HepG2 (cell line): ENCODE measurements around the gene SDK1.

Experiments
- RARA ChIP-seq: IDR thresholded peaks from 2 replicates; pipeline ENCODE4 v1.6.1; 2016; ENCODE audit warnings: missing genetic modification reagents, missing compliant biosample characterization
- SETDB1 ChIP-seq: sonication (generic); formaldehyde crosslinking; IDR thresholded peaks from 2 replicates; pipeline ENCODE4 v1.5.1; 2020; ENCODE audit warnings: missing genetic modification reagents, mild to moderate bottlenecking, borderline replicate concordance
- SP1 ChIP-seq, 2 experiments: fragments of 450-650 bp in 1 of 2; sonication (generic) in 1 of 2; formaldehyde crosslinking in 1 of 2; IDR thresholded peaks; 2 replicates each; pipeline versions ENCODE4 v1.4.0 to v1.6.1; 2016 to 2020; ENCODE audit warnings: missing genetic modification reagents in 1 of 2
- ZMYM2 ChIP-seq: sonication (generic); formaldehyde crosslinking; IDR thresholded peaks from 2 replicates; pipeline ENCODE4 v1.8.0; 2022; ENCODE audit warnings: mild to moderate bottlenecking, missing genetic modification reagents
- ZNF18 ChIP-seq: sonication (generic); formaldehyde crosslinking; IDR thresholded peaks from 2 replicates; pipeline ENCODE4 v1.8.0; 2022; ENCODE audit warnings: mild to moderate bottlenecking, missing genetic modification reagents; ENCODE audit not compliant: insufficient replicate concordance
- TF ChIP-seq, protein P1 (sequence below): sonication (generic); formaldehyde crosslinking; IDR thresholded peaks from 2 replicates; pipeline ENCODE4 v1.5.0; 2020; ENCODE audit warnings: missing genetic modification reagents

DNA sequence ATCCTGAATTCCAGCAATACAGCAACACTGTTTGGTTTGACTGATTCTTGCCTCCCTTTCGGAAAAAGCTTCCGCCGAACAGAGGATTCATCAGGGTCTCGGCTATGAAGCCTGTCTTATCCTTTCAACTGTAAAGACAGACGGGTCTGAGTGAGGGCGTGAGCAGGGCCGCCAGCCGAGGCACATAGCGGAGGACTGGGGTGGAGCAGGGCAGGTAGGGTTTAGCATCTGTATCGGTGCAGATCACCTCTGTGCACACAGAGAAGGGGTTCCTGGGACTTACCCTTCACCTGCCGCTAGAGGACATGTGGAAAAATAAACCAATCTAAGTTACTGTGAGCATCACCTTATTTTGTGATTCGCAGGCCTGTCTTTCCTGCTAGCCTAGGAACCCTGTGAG is 724.2 kb downstream of the SDK1 start:
- no peak for TF ChIP-seq SP1 (IDR thresholded peaks at IDR 0.05)
- TF ChIP-seq SP1 (CRISPR knock-in tag; IDR thresholded peaks at IDR 0.05), result no peak
- TF ChIP-seq, protein P1, sequence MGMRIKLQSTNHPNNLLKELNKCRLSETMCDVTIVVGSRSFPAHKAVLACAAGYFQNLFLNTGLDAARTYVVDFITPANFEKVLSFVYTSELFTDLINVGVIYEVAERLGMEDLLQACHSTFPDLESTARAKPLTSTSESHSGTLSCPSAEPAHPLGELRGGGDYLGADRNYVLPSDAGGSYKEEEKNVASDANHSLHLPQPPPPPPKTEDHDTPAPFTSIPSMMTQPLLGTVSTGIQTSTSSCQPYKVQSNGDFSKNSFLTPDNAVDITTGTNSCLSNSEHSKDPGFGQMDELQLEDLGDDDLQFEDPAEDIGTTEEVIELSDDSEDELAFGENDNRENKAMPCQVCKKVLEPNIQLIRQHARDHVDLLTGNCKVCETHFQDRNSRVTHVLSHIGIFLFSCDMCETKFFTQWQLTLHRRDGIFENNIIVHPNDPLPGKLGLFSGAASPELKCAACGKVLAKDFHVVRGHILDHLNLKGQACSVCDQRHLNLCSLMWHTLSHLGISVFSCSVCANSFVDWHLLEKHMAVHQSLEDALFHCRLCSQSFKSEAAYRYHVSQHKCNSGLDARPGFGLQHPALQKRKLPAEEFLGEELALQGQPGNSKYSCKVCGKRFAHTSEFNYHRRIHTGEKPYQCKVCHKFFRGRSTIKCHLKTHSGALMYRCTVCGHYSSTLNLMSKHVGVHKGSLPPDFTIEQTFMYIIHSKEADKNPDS (CRISPR knock-in tag), result no peak
- TF ChIP-seq ZNF18 (CRISPR knock-in tag), result no peak
- no peak for TF ChIP-seq SETDB1 (CRISPR knock-in tag)
- no peak for TF ChIP-seq ZMYM2
- TF ChIP-seq RARA (CRISPR knock-in tag), result no peak
